MCF 10A (cell line): ENCODE results near the gene ISM1. TPM values are rescaled to one million over a fixed set of nuclear protein-coding genes. Genes with fewer than 3 reads are reported as not detected.

Experiments used
- BruUV-seq: library from RNA; stranded (reverse); fragments of 400-500 nt; replicated peaks from 2 replicates; lab custom pipeline; 2021; lab: Mats Ljungman, UMichigan
- CTCF ChIA-PET: fragments of 300-600 bp; sonication (Branson Sonifier 250); formaldehyde crosslinking; extraction: SDS; loops from one replicate; lab custom pipeline; 2021; ENCODE audit warnings: antibody characterized with exemption, inconsistent platforms; lab: Yijun Ruan, JAX
- POLR2A ChIA-PET: fragments of 300-600, 350-650 bp; sonication (Branson Sonifier 250); formaldehyde crosslinking; extraction: SDS; loops from one replicate; lab custom pipeline; 2020; ENCODE audit warnings: antibody characterized with exemption, inconsistent platforms; lab: Yijun Ruan, JAX
- DNase-seq: peaks from one replicate; pipeline ENCODE4 v3.0.0-alpha.2; 2018; ENCODE audit not compliant: unreplicated experiment
- H3K27ac Mint-ChIP-seq: one replicate; pipeline ENCODE4 v1.8.0; 2022; ENCODE audit warnings: mild to moderate bottlenecking, low read depth, mixed read lengths; ENCODE audit not compliant: unreplicated experiment
- H3K27me3 Mint-ChIP-seq: one replicate; pipeline ENCODE4 v1.8.0; 2022; ENCODE audit warnings: mixed read lengths; ENCODE audit not compliant: insufficient read depth, unreplicated experiment
- H3K36me3 Mint-ChIP-seq: one replicate; pipeline ENCODE4 v1.8.0; 2022; ENCODE audit warnings: mild to moderate bottlenecking, moderate library complexity, mixed read lengths; ENCODE audit not compliant: insufficient read depth, unreplicated experiment
- H3K4me1 Mint-ChIP-seq: one replicate; pipeline ENCODE4 v1.8.0; 2022; ENCODE audit warnings: mixed read lengths; ENCODE audit not compliant: insufficient read depth, unreplicated experiment
- H3K4me3 Mint-ChIP-seq: one replicate; pipeline ENCODE4 v1.8.0; 2022; ENCODE audit warnings: mild to moderate bottlenecking, moderate library complexity, mixed read lengths; ENCODE audit not compliant: unreplicated experiment
- H3K9me3 Mint-ChIP-seq: one replicate; pipeline ENCODE4 v1.8.0; 2022; ENCODE audit warnings: mixed read lengths; ENCODE audit not compliant: unreplicated experiment
- CTCF ChIP-seq: fragments of 200-600 bp; IDR thresholded peaks from one replicate; pipeline ENCODE4 v1.8.0; 2022; ENCODE audit warnings: antibody characterized with exemption, mild to moderate bottlenecking; ENCODE audit not compliant: unreplicated experiment
- intact Hi-C: fragments of 100-400 bp; cut with micrococcal nuclease; formaldehyde crosslinking; loops from 2 replicates; pipeline ENCODE4 v1.14.1; 2022
- total RNA-seq: library from RNA; stranded (reverse); gene quantifications from 2 replicates; pipeline ENCODE4 v1.2.3, GENCODE V29; 2022

Gene ISM1
- total RNA-seq, 1 experiment from 2014 or later: 1.0 TPM

GRCh38 chr20:13220194-13220903 lies 725 bp upstream of the ISM1 start:
- no peak for TF ChIP-seq CTCF
- intact Hi-C loops: no loop called here
- Mint-ChIP-seq H3K4me3 (peak overlapping the region; percentile 78), H3K9me3 (no peaks in the 10 kb centered on the region), H3K36me3 (no peaks in the 10 kb centered on the region), H3K27ac (no peak overlapping the region), H3K4me1 (peaks cover 6% of the 10 kb centered on the region), H3K27me3 (no peaks in the 10 kb centered on the region)
- BruUV-seq: no TSS peak
- ChIA-PET CTCF (interaction anchor here (0.7 to 2.4 kb wide), 7 partner anchors 14 to 326 kb away, joined by 3 to 9 read pairs (median 4); no protein-coding TSS in a partner anchor), POLR2A (interaction anchor here (1.5 kb wide), 1 partner anchor 7 kb away, joined by 8 read pairs; no protein-coding TSS in a partner anchor)
- no peak for DNase-seq

DNA sequence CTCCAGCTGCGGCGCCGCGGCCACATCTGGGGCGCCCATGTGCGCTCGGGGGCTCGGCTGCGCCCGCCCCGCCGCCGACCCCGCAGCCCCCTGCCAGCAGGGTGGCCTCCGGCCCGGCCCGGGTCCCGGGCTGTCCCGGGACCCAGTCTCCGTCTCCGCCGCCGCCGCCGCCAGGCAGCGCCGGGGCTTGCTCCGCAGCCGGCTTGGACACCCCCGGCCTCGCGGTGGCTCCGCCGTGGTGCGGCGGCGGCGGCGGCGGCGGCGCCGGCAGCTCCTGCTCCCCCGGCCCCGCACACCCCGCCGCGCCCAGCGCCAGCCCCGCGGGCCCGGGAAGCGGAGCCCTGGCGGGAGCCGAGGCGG lies 219 bp downstream of the ISM1 start:
- peaks cover 6% of the 10 kb centered on the region for H3K4me1 Mint-ChIP-seq
- TF ChIP-seq CTCF: no peak
- ChIA-PET CTCF (interaction anchor here (0.6 to 2.4 kb wide), 7 partner anchors 63 to 774 kb away, joined by 3 to 9 read pairs (median 3); partner anchors contain the start of gene MACROD2), POLR2A (interaction anchor here (0.6 to 1.5 kb wide), 6 partner anchors 8 to 81 kb away, joined by 3 to 12 read pairs (median 4); no protein-coding TSS in a partner anchor)
- H3K9me3 Mint-ChIP-seq: peaks cover 3% of the 10 kb centered on the region
- no TSS peak for BruUV-seq
- peak overlapping the region; percentile 78 for H3K4me3 Mint-ChIP-seq
- DNase-seq: no peak
- no peaks in the 10 kb centered on the region for H3K36me3 Mint-ChIP-seq
- no peak overlapping the region for H3K27ac Mint-ChIP-seq
- intact Hi-C loops: no loop called here
- H3K27me3 Mint-ChIP-seq: no peaks in the 10 kb centered on the region

DNA sequence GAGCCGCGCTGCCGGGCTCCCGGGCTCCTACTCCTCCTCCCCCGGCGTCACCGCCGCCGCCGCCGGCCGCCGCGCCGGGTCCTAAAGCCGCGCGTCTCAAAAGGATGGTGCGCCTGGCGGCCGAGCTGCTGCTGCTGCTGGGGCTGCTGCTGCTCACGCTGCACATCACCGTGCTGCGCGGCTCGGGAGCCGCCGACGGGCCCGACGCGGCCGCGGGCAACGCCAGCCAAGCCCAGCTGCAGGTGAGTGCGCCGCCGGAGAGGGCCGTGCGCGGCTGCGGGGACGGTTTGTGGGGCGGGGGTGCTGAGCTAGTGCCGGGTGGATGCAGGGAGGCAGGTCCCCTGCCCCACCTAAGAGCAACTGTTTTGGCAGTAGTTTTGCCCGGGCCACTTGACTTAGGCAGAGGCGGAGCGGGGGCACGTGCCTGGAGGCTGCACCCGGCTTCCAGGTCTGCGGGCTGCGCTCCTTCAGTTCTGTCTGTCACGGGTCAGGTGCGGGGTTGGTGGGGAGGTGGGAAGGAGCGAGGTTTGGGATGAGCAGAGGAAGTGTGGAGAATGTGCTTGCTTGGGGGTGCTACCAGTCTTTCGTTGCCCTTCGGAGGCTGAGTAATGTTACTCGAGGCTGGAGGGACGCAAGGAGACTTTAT lies 722 bp downstream of the ISM1 start:
- intact Hi-C loops: no loop called here
- H3K27me3 Mint-ChIP-seq: no peaks in the 10 kb centered on the region
- CTCF ChIA-PET: interaction anchor here (0.5 to 2.4 kb wide), 8 partner anchors 63 to 774 kb away, joined by 3 to 9 read pairs (median 3); partner anchors contain the start of gene MACROD2

More for the DNA sequence above, 722 bp downstream of the ISM1 start:
- TF ChIP-seq CTCF: no peak
- peaks cover 8% of the 10 kb centered on the region for H3K9me3 Mint-ChIP-seq
- BruUV-seq: no TSS peak
- peak overlapping the region; percentile 78 for H3K4me3 Mint-ChIP-seq
- DNase-seq: peak; percentile 69
- POLR2A ChIA-PET: interaction anchor here (0.6 to 1.5 kb wide), 6 partner anchors 9 to 80 kb away, joined by 3 to 12 read pairs (median 4); no protein-coding TSS in a partner anchor
- H3K36me3 Mint-ChIP-seq: no peaks in the 10 kb centered on the region
- H3K4me1 Mint-ChIP-seq: peaks cover 6% of the 10 kb centered on the region
- H3K27ac Mint-ChIP-seq: no peak overlapping the region
